Raji (cell line): ENCODE data around the gene ZNF117.

Source experiments
- POLR2A ChIP-seq: IDR thresholded peaks from 2 replicates; pipeline ENCODE4 v1.6.1; 2011; ENCODE audit warnings: low read depth, low read length, control low read depth; ENCODE audit not compliant: insufficient read depth

Gene ZNF117

GRCh38 chr7:64990936-64991335 is at the start of gene ZNF117:
Gene ZNF117 (minus strand): TSS chr7:64991036.
- no peak for TF ChIP-seq POLR2A

- TF ChIP-seq POLR2A = peak; percentile 74
These were observed 47.2 kb upstream of the ZNF117 start for GRCh38 chr7:65037740-65038688.

GRCh38 chr7:65006094-65006992 is 15.5 kb upstream of the ZNF117 start, which contains the start of gene ERV3-1:
Gene ERV3-1 (minus strand): TSS chr7:65006687. CDS start chr7:64993026, 13,661 bp downstream.
- peak; percentile 97 for TF ChIP-seq POLR2A

- TF ChIP-seq POLR2A = no peak
These were observed 13.7 kb upstream of the ZNF117 start for GRCh38 chr7:65004575-65004974.

GRCh38 chr7:65002972-65003585 is 12.2 kb upstream of the ZNF117 start:
- no peak for TF ChIP-seq POLR2A

GRCh38 chr7:65001291-65001814 is 10.5 kb upstream of the ZNF117 start:
- TF ChIP-seq POLR2A = no peak

GRCh38 chr7:64999165-65000004 is 8.5 kb upstream of the ZNF117 start:
- TF ChIP-seq POLR2A = no peak

GRCh38 chr7:64998865-64999164 is 8.0 kb upstream of the ZNF117 start:
- no peak for TF ChIP-seq POLR2A

- no peak for TF ChIP-seq POLR2A
These were observed 7.1 kb upstream of the ZNF117 start for GRCh38 chr7:64997927-64998391.

- no peak for TF ChIP-seq POLR2A
These were observed 6.5 kb upstream of the ZNF117 start for GRCh38 chr7:64997164-64997908.

GRCh38 chr7:64996305-64996704 is 5.5 kb upstream of the ZNF117 start:
- TF ChIP-seq POLR2A = no peak

- no peak for TF ChIP-seq POLR2A
These were observed 3.1 kb upstream of the ZNF117 start for GRCh38 chr7:64993901-64994300.

GRCh38 chr7:64992971-64993370 is 2.1 kb upstream of the ZNF117 start:
- no peak for TF ChIP-seq POLR2A
